GM23248 (cell line): ENCODE results near the gene RAB14. TPM values are rescaled to one million over a fixed set of nuclear protein-coding genes. Genes with fewer than 3 reads are reported as not detected.

Source experiments
- DNase-seq: peaks from one replicate; pipeline ENCODE4 v3.0.0-alpha.2; 2015
- H2AFZ ChIP-seq: fragments of 200-600 bp; sonication (generic); 2 replicates; pipeline ENCODE4 v1.6.1; 2016; ENCODE audit warnings: antibody characterized with exemption
- H3F3A ChIP-seq: fragments of 200-600 bp; sonication (generic); 2 replicates; pipeline ENCODE4 v1.6.1; 2016; ENCODE audit warnings: mild to moderate bottlenecking, antibody characterized with exemption, mixed run types; ENCODE audit not compliant: insufficient read depth
- H3K27ac ChIP-seq: fragments of 200-600 bp; sonication (generic); 2 replicates; pipeline ENCODE4 v1.5.1; 2016; ENCODE audit warnings: mild to moderate bottlenecking
- H3K27me3 ChIP-seq: fragments of 200-600 bp; sonication (generic); replicated peaks from 2 replicates; pipeline ENCODE4 v1.6.1; 2016; ENCODE audit warnings: mild to moderate bottlenecking; ENCODE audit not compliant: insufficient read depth
- H3K36me3 ChIP-seq: fragments of 200-600 bp; sonication (generic); 2 replicates; pipeline ENCODE4 v1.6.1; 2016; ENCODE audit warnings: low read depth, mild to moderate bottlenecking
- H3K4me1 ChIP-seq: fragments of 200-600 bp; sonication (generic); 2 replicates; pipeline ENCODE4 v1.6.1; 2016; ENCODE audit warnings: mild to moderate bottlenecking; ENCODE audit not compliant: insufficient read depth
- H3K4me2 ChIP-seq: fragments of 200-600 bp; sonication (generic); one replicate; pipeline ENCODE4 v1.6.1; 2016; ENCODE audit warnings: mild to moderate bottlenecking; ENCODE audit not compliant: unreplicated experiment
- H3K4me3 ChIP-seq: fragments of 200-600 bp; sonication (generic); 2 replicates; pipeline ENCODE4 v1.5.1; 2016; ENCODE audit warnings: mild to moderate bottlenecking
- H3K79me2 ChIP-seq: fragments of 200-600 bp; sonication (generic); 2 replicates; pipeline ENCODE4 v1.6.1; 2016; ENCODE audit warnings: mild to moderate bottlenecking; ENCODE audit not compliant: insufficient read depth
- H3K9ac ChIP-seq: fragments of 200-600 bp; sonication (generic); 2 replicates; pipeline ENCODE4 v1.6.1; 2016; ENCODE audit warnings: mild to moderate bottlenecking
- H3K9me2 ChIP-seq: fragments of 200-600 bp; sonication (generic); 2 replicates; pipeline ENCODE4 v1.6.1; 2016; ENCODE audit warnings: mixed run types, mild to moderate bottlenecking, moderate library complexity; ENCODE audit not compliant: insufficient read depth
- H3K9me3 ChIP-seq: fragments of 200-600 bp; sonication (generic); one replicate; pipeline ENCODE4 v1.6.1; 2017; ENCODE audit warnings: low read depth
- H4K20me1 ChIP-seq: fragments of 200-600 bp; sonication (generic); 2 replicates; pipeline ENCODE4 v1.6.0; 2016; ENCODE audit not compliant: insufficient read depth
- EZH2 ChIP-seq: fragments of 200-600 bp; sonication (generic); IDR thresholded peaks from 2 replicates; pipeline ENCODE4 v1.6.1; 2018; ENCODE audit warnings: antibody characterized with exemption, mild to moderate bottlenecking; ENCODE audit not compliant: insufficient read depth, poor library complexity, severe bottlenecking
- EZH2phosphoT487 ChIP-seq: fragments of 200-600 bp; sonication (generic); IDR thresholded peaks from 2 replicates; pipeline ENCODE4 v1.6.1; 2018; ENCODE audit warnings: antibody characterized with exemption, moderate library complexity, mild to moderate bottlenecking, low read depth; ENCODE audit not compliant: insufficient read depth
- WGBS, 2 experiments: methylation state at CpG; one replicate each; pipeline ENCODE4 v1.1.6; 2015 to 2017; ENCODE audit warnings: low lambda C conversion rate in 2 of 2, low coverage in 1 of 2; ENCODE audit errors: missing lambda C conversion rate in 2 of 2; 5-methylcytosine and 5-hydroxymethylcytosine counted together
- in situ Hi-C: fragments of 300-500 bp; cut with MboI; formaldehyde crosslinking; loops from 2 replicates; pipeline ENCODE4 v1.15.0; 2020
- polyA plus RNA-seq: library from polyadenylated mRNA; unstranded; fragments of >200 nt; fragmentation: Nextera tagmentation; extraction: Ambion mirVana; gene quantifications from 2 replicates; pipeline ENCODE4 v1.2.1, GENCODE V29; 2016
- total RNA-seq: library from RNA; depleted of rRNA; stranded (reverse); fragments of >200 nt; shearing (Covaris generic); gene quantifications from 2 replicates; pipeline ENCODE4 v1.2.3, GENCODE V29; 2014

The RAB14 gene
- total and polyA plus RNA-seq, 2 experiments from 2014 or later, result 25.8 to 75.9 TPM

GRCh38 chr9:121184463-121184862 lies 17.2 kb downstream of the RAB14 start:
- in situ Hi-C loops, result no loop called here
- H2AFZ ChIP-seq, result no peak overlapping the region
- no peak overlapping the region for H3K4me3 ChIP-seq
- peaks cover 14% of the 10 kb centered on the region for H3K4me1 ChIP-seq
- no peak overlapping the region for H3K27ac ChIP-seq
- no peak overlapping the region for H3K4me2 ChIP-seq
- no peaks in the 10 kb centered on the region for H3K9me3 ChIP-seq
- H3K9me2 ChIP-seq, result no peaks in the 10 kb centered on the region
- peaks cover 12% of the 10 kb centered on the region; the same call in 1 of the 2 replicates for H4K20me1 ChIP-seq
- DNase-seq, result no peak
- peaks cover 8% of the 10 kb centered on the region; the same call in 1 of the 2 replicates for H3F3A ChIP-seq
- peaks cover 100% of the 10 kb centered on the region for H3K79me2 ChIP-seq
- H3K9ac ChIP-seq, result no peak overlapping the region
- TF ChIP-seq EZH2 (no peak), EZH2phosphoT487 (no peak)
- H3K36me3 ChIP-seq, result peaks cover 53% of the 10 kb centered on the region
- H3K27me3 ChIP-seq, result no peaks in the 10 kb centered on the region

- H3K9ac ChIP-seq, result no peak overlapping the region
- peaks cover 14% of the 10 kb centered on the region for H3K4me1 ChIP-seq
- no peak overlapping the region for H2AFZ ChIP-seq
- DNase-seq, result no peak
- in situ Hi-C loops, result no loop called here
- TF ChIP-seq EZH2 (no peak), EZH2phosphoT487 (no peak)
- H3K9me3 ChIP-seq, result no peaks in the 10 kb centered on the region
- 81 to 83% methylated on average over 3 of the region's 3 CpGs for WGBS, 2 experiments
- H3K4me2 ChIP-seq, result no peak overlapping the region
- peaks cover 9% of the 10 kb centered on the region; the same call in 1 of the 2 replicates for H4K20me1 ChIP-seq
- H3K4me3 ChIP-seq, result no peak overlapping the region
- H3K36me3 ChIP-seq, result peaks cover 56% of the 10 kb centered on the region
- peaks cover 8% of the 10 kb centered on the region; the same call in 1 of the 2 replicates for H3F3A ChIP-seq
- 0 out of 2 replicates have a peak overlapping the region, but pooled peaks have one; percentile 3 for H3K27ac ChIP-seq
- peaks cover 100% of the 10 kb centered on the region for H3K79me2 ChIP-seq
- no peaks in the 10 kb centered on the region for H3K9me2 ChIP-seq
- H3K27me3 ChIP-seq, result no peaks in the 10 kb centered on the region
Observed at GRCh38 chr9:121183666-121184423, 17.8 kb downstream of the RAB14 start.

GRCh38 chr9:121182989-121183388 lies 18.7 kb downstream of the RAB14 start:
- H3K79me2 ChIP-seq, result peaks cover 100% of the 10 kb centered on the region
- no peaks in the 10 kb centered on the region for H3K27me3 ChIP-seq
- H3K9me3 ChIP-seq, result no peaks in the 10 kb centered on the region
- peaks cover 60% of the 10 kb centered on the region for H3K36me3 ChIP-seq
- peaks cover 13% of the 10 kb centered on the region; the same call in 1 of the 2 replicates for H3F3A ChIP-seq
- H3K4me1 ChIP-seq, result peaks cover 14% of the 10 kb centered on the region
- H3K9me2 ChIP-seq, result no peaks in the 10 kb centered on the region
- H3K9ac ChIP-seq, result no peak overlapping the region
- H3K4me2 ChIP-seq, result no peak overlapping the region
- H3K27ac ChIP-seq, result no peak overlapping the region
- TF ChIP-seq EZH2, result no peak
- TF ChIP-seq EZH2phosphoT487, result no peak
- in situ Hi-C loops, result no loop called here
- peaks cover 7% of the 10 kb centered on the region; the same call in 1 of the 2 replicates for H4K20me1 ChIP-seq
- no peak for DNase-seq
- no peak overlapping the region for H3K4me3 ChIP-seq
- no peak overlapping the region for H2AFZ ChIP-seq

DNA sequence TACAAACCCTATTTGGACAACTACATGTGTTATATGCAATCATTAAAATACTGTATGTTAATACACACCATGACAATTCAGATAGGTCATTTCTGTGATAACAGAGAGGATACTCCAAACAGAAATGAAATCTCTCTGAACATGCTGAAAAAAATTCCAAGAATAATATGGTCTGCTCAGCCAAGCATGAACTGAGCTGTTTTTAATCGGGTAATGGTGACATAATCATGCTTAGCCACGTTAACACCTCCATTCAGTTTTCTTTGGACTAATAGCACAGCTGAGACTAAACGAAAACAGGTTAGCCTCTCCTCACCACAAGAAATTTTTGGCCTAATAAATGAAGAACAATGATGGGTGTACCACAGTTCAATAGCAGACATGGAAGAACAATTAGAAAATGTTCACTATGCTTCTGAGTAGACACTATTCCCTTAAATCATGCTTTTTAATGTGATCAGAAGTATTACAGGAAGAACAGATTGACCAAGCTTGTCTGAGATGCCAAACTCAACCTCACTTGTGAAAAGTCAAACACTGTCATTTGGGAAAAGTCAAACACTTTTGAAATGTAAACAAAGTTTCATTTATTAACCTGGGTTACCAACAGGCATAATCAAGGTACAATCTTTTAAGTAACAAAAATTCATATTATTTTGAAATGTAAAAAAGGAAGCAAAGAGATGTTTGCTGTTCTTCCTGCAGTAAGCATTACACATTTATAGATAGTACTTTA lies 19.4 kb downstream of the RAB14 start:
- no peak for DNase-seq
- Histone ChIP-seq H3K9me3 (no peaks in the 10 kb centered on the region), H3K36me3 (peaks cover 67% of the 10 kb centered on the region), H3K27ac (no peak overlapping the region), H3K4me2 (no peak overlapping the region), H4K20me1 (peaks cover 4% of the 10 kb centered on the region; the same call in 1 of the 2 replicates), H3K27me3 (no peaks in the 10 kb centered on the region), H3K4me3 (no peak overlapping the region), H2AFZ (no peak overlapping the region), H3K4me1 (peaks cover 9% of the 10 kb centered on the region), H3F3A (peaks cover 19% of the 10 kb centered on the region; the same call in 1 of the 2 replicates), H3K79me2 (peaks cover 98% of the 10 kb centered on the region), H3K9me2 (no peaks in the 10 kb centered on the region), H3K9ac (no peak overlapping the region)
- 10 to 12% methylated on average over 3 of the region's 3 CpGs for WGBS, 2 experiments
- TF ChIP-seq EZH2 (no peak), EZH2phosphoT487 (no peak)
- in situ Hi-C loops, result no loop called here
